ENCODE results near the gene CAMK1D.

- TF ChIP-seq RFX5 (IDR thresholded peaks at IDR 0.05): no peak
- no peak for TF ChIP-seq POLR2A (IDR thresholded peaks at IDR 0.05; ENCODE audit: low read length)
- no peak for TF ChIP-seq MYC (IDR thresholded peaks at IDR 0.05; ENCODE audit: borderline replicate concordance, low read length)
- TF ChIP-seq, protein P1, sequence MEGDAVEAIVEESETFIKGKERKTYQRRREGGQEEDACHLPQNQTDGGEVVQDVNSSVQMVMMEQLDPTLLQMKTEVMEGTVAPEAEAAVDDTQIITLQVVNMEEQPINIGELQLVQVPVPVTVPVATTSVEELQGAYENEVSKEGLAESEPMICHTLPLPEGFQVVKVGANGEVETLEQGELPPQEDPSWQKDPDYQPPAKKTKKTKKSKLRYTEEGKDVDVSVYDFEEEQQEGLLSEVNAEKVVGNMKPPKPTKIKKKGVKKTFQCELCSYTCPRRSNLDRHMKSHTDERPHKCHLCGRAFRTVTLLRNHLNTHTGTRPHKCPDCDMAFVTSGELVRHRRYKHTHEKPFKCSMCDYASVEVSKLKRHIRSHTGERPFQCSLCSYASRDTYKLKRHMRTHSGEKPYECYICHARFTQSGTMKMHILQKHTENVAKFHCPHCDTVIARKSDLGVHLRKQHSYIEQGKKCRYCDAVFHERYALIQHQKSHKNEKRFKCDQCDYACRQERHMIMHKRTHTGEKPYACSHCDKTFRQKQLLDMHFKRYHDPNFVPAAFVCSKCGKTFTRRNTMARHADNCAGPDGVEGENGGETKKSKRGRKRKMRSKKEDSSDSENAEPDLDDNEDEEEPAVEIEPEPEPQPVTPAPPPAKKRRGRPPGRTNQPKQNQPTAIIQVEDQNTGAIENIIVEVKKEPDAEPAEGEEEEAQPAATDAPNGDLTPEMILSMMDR (IDR thresholded peaks at IDR 0.05): no peak
- TF ChIP-seq ATOH8 (CRISPR knock-in tag; IDR thresholded peaks at IDR 0.05; ENCODE audit: low read depth): no peak
- TF ChIP-seq MAZ (IDR thresholded peaks at IDR 0.05; ENCODE audit: borderline replicate concordance, low read depth, low read length): no peak
- no peak for TF ChIP-seq KDM5A (IDR thresholded peaks at IDR 0.05)
- TF ChIP-seq NR3C1 (IDR thresholded peaks at IDR 0.05): no peak
- no peak for TF ChIP-seq SREBF2 (IDR thresholded peaks at IDR 0.05)
- no peak for TF ChIP-seq RARB (CRISPR knock-in tag; IDR thresholded peaks at IDR 0.05)
- no peak for TF ChIP-seq EP300 (IDR thresholded peaks at IDR 0.05)
- TF ChIP-seq SMC3 (IDR thresholded peaks at IDR 0.05): no peak
Observed at GRCh38 chr10:12346707-12347106, 2.6 kb upstream of the CAMK1D start.
